Epithelial cell of proximal tubule (primary cell): ENCODE data around the gene MSMO1. TPM values are rescaled to one million over a fixed set of nuclear protein-coding genes. Genes with fewer than 3 reads are reported as not detected.

ENCODE experiments used
- total RNA-seq: library from RNA; depleted of rRNA; stranded (reverse); fragments of >200 nt; gene quantifications from 2 replicates; pipeline ENCODE4 v1.2.3, GENCODE V29; 2015

MSMO1 gene
- total RNA-seq, 1 donor from 2014 or later: 96.7 TPM

Other genes with a start within 250 kb of the MSMO1 start
- gene TMEM192, start 214.8 kb upstream of the MSMO1 start, total RNA-seq: 9.0 and 14.5 TPM in 2 replicates
- gene KLHL2, start 120.1 kb upstream of the MSMO1 start, total RNA-seq: 17.4 and 19.5 TPM in 2 replicates
- 10.6 and 10.7 TPM in 2 replicates for gene CPE, start 51.3 kb downstream of the MSMO1 start, total RNA-seq